Endothelial cell (in vitro differentiated cells): ENCODE data around the gene NCK2. TPM values are rescaled to one million over a fixed set of nuclear protein-coding genes. Genes with fewer than 3 reads are reported as not detected.

ENCODE experiments used
- DNase-seq: peaks from one replicate; pipeline ENCODE4 v3.0.0; 2021; ENCODE audit warnings: low spot score
- H3K27ac Mint-ChIP-seq: one replicate; pipeline ENCODE4 v1.8.0; 2021; ENCODE audit warnings: mixed read lengths, inconsistent platforms; ENCODE audit not compliant: unreplicated experiment
- H3K27me3 Mint-ChIP-seq: one replicate; pipeline ENCODE4 v1.8.0; 2021; ENCODE audit warnings: mild to moderate bottlenecking, moderate library complexity, mixed read lengths, inconsistent platforms; ENCODE audit not compliant: unreplicated experiment
- H3K36me3 Mint-ChIP-seq: one replicate; pipeline ENCODE4 v1.8.0; 2021; ENCODE audit warnings: mild to moderate bottlenecking, low read depth, mixed read lengths, inconsistent platforms; ENCODE audit not compliant: unreplicated experiment
- H3K4me1 Mint-ChIP-seq: one replicate; pipeline ENCODE4 v1.8.0; 2021; ENCODE audit warnings: mild to moderate bottlenecking, mixed read lengths, inconsistent platforms; ENCODE audit not compliant: unreplicated experiment
- H3K4me3 Mint-ChIP-seq: one replicate; pipeline ENCODE4 v1.8.0; 2021; ENCODE audit warnings: mild to moderate bottlenecking, mixed read lengths, inconsistent platforms; ENCODE audit not compliant: unreplicated experiment
- H3K9me3 Mint-ChIP-seq: one replicate; pipeline ENCODE4 v1.8.0; 2021; ENCODE audit warnings: mixed read lengths, inconsistent platforms; ENCODE audit not compliant: unreplicated experiment
- CTCF ChIP-seq: fragments of 200-600 bp; sonication (generic); IDR thresholded peaks from one replicate; pipeline ENCODE4 v1.5.0; 2021; ENCODE audit warnings: antibody characterized with exemption; ENCODE audit not compliant: unreplicated experiment
- total RNA-seq: library from RNA; stranded (reverse); fragmentation: NEBNext Ultra II Directional; extraction: Animal tissue kit (Norgen Biotek cat#: 25700); gene quantifications from one replicate; pipeline ENCODE4 v1.2.1, GENCODE V29; 2021; ENCODE audit not compliant: unreplicated experiment

The NCK2 gene
- total RNA-seq, 1 donor from 2014 or later = 93.7 TPM

DNA sequence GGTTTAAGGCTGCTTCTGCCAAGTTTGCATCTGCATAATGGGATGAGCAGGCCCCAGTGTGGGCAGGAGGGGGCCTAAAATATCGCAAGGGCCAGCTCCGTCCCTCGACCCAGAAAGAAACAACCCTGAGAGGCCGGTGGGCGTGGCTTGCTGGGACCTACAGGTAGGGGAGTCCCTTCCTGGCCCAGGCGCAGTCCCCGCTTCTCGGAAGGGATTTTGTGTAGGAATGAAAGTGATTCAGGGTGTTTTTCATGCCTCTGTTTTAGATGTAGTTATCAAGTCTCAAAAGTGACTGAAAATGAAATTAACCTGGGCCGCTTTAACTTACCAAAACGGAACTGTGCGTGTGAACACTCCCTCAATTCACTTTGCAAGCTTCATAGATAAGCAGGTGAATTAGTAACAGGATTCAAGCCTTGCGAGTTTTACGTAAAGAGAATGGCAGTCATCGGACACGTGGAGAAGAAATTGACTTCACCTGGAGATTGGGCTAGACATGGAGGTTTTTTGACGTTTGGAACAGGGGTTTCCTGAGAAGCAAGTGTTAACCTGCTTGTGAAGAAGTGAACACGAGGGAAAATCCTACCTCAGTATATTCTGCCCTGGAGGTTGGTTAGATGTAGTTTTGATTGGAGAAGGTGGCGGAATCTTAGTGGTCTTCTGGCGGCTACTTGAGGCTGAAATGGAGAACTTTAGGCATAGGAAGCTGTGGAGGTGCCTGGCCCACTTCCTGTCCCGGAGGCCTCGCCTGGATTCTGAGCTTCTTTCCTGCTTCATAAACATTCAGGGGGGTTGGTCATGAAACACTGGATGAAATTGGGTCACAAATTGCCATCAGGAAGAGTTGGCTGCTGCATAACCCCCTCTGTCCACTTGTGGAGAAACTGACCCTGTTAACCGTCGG is 1.7 kb downstream of the NCK2 start:
- Mint-ChIP-seq H3K4me1 (peaks cover 81% of the 10 kb centered on the region), H3K4me3 (peak overlapping the region; percentile 97), H3K36me3 (peaks cover 24% of the 10 kb centered on the region), H3K27ac (peak overlapping the region; percentile 91), H3K9me3 (no peaks in the 10 kb centered on the region), H3K27me3 (peaks cover 14% of the 10 kb centered on the region)
- peak; percentile 40 for DNase-seq
- TF ChIP-seq CTCF = no peak

DNA sequence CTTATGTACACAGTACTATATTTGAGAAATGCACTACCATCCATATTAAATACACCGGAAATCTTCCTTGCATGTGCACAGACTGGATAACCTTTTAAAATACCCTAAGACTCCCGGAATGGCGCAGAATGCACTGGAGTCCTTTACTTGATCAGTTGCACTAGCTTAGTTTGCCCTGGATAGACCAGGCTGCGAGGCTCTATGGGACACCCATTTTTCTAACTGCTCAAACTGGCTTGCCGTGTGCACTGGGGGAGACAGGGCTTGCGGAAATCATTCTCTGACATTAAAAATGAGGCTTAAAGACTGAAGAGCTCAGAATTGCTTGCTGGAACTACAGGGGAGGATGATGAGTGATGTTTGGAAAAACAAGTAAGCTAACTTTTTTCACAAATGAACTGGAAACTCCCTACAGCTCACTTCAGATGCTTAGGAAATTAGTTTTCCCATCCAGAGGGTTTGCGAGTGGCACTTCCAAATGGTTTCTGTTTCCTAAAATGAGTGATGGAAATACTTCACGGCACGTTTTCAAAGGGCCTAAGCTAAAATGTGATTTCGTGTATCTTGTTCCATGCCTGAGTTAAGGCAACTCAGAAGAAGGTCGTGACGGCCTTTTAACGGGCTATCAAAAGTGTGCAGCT is 2.7 kb downstream of the NCK2 start:
- peaks cover 14% of the 10 kb centered on the region for H3K27me3 Mint-ChIP-seq

DNA sequence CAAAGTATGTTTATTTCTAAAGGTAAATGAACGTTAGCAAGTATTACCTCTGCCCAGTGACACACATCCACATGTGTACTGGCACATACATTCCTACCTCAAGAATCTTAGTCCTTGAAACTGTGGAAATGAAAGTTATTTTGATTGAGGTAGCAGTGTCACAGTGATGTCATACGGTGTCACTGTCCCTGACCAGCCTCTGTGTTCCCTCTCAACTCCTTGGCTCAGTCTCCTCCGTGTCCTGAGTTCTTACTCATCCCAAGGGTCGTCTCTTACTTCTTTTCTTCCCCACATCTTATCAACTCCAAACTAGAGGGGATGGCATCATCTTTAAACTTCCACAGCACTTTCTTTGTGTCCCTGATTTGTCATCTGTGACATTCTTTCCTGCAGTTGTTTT is 3.3 kb downstream of the NCK2 start:
- Mint-ChIP-seq H3K27ac (peak overlapping the region; percentile 77), H3K27me3 (peaks cover 14% of the 10 kb centered on the region), H3K36me3 (peaks cover 31% of the 10 kb centered on the region), H3K9me3 (no peaks in the 10 kb centered on the region), H3K4me3 (peak overlapping the region; percentile 70), H3K4me1 (peaks cover 77% of the 10 kb centered on the region)
- no peak for TF ChIP-seq CTCF
- no peak for DNase-seq

More for the DNA sequence above, 2.7 kb downstream of the NCK2 start:
- no peak for DNase-seq
- no peaks in the 10 kb centered on the region for H3K9me3 Mint-ChIP-seq
- H3K27ac Mint-ChIP-seq = peak overlapping the region; percentile 74
- peaks cover 78% of the 10 kb centered on the region for H3K4me1 Mint-ChIP-seq
- H3K4me3 Mint-ChIP-seq = peak overlapping the region; percentile 97
- peaks cover 27% of the 10 kb centered on the region for H3K36me3 Mint-ChIP-seq
- TF ChIP-seq CTCF = no peak

DNA sequence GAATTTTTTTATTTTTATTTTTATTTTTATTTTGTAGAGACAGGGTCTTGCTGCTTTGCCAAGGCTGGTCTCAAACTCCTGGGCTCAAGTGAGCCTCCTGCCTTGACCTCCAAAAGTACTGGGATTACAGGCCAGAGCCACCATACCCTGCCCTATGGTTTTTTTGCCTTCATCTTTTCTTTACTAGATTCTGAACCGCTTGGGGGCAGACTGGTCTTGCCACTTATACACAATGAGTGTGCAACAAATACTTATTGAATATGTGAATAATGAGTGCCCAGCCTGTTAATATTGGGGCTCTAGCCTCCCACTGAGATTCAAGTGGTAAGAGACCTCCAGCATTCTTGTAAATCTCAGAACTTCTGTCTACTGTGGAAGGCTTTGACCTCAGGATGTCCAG is 3.9 kb downstream of the NCK2 start:
- H3K4me1 Mint-ChIP-seq = peaks cover 77% of the 10 kb centered on the region
- TF ChIP-seq CTCF = no peak

More for the DNA sequence above, 3.9 kb downstream of the NCK2 start:
- Mint-ChIP-seq H3K4me3 (no peak overlapping the region), H3K27me3 (peaks cover 14% of the 10 kb centered on the region), H3K36me3 (peaks cover 31% of the 10 kb centered on the region), H3K9me3 (no peaks in the 10 kb centered on the region), H3K27ac (no peak overlapping the region)
- DNase-seq = no peak
